H1 (cell line): Measurements from ENCODE around the gene KIAA0930. TPM values are rescaled to one million over a fixed set of nuclear protein-coding genes. Genes with fewer than 3 reads are reported as not detected.

Experiments
- CTCF ChIA-PET: fragments of 300-600 bp; sonication (Branson Sonifier 250); formaldehyde crosslinking; loops from one replicate; lab custom pipeline; 2021; ENCODE audit not compliant: partially characterized antibody; lab: Charles Lee
- POLR2A ChIA-PET: fragments of 300-600 bp; sonication (Branson Sonifier 250); formaldehyde crosslinking; loops from one replicate; lab custom pipeline; 2021; ENCODE audit warnings: inconsistent platforms; ENCODE audit not compliant: partially characterized antibody; lab: Charles Lee
- DNase-seq, 2 experiments: peaks; one replicate each; pipeline versions ENCODE4 v3.0.0 to v3.0.0-alpha.2; 2010 to 2022; ENCODE audit warnings: low spot score in 2 of 2, low read depth in 1 of 2, mixed read lengths in 1 of 2
- FAIRE-seq: peaks from 2 replicates; lab custom pipeline; 2011; peaks lifted over from hg19 to GRCh38; lab: Jason Lieb, UNC
- H2AFZ ChIP-seq: 2 replicates; pipeline ENCODE4 v1.8.1; 2012; ENCODE audit warnings: low read length, inconsistent platforms
- H2AK5ac ChIP-seq: 2 replicates; pipeline ENCODE4 v1.6.1; 2013; ENCODE audit warnings: low read depth, low read length
- H2BK120ac ChIP-seq: replicated peaks from 2 replicates; pipeline ENCODE3; 2013; ENCODE audit warnings: low read depth, low read length, inconsistent platforms
- H2BK12ac ChIP-seq: 2 replicates; pipeline ENCODE4 v1.6.1; 2013; ENCODE audit warnings: low read depth, low read length
- H2BK15ac ChIP-seq: 2 replicates; pipeline ENCODE4 v1.6.1; 2013; ENCODE audit warnings: low read length
- H2BK20ac ChIP-seq: 2 replicates; pipeline ENCODE4 v1.6.1; 2013; ENCODE audit warnings: low read length
- H2BK5ac ChIP-seq: 2 replicates; pipeline ENCODE4 v1.6.1; 2013; ENCODE audit warnings: low read depth, low read length
- H3K14ac ChIP-seq: 2 replicates; pipeline ENCODE4 v1.6.1; 2013; ENCODE audit warnings: inconsistent platforms; ENCODE audit not compliant: insufficient read length
- H3K18ac ChIP-seq: 2 replicates; pipeline ENCODE4 v1.6.1; 2013; ENCODE audit warnings: low read length; ENCODE audit errors: extremely low read depth
- H3K23ac ChIP-seq: 2 replicates; pipeline ENCODE4 v1.6.1; 2013; ENCODE audit warnings: inconsistent platforms; ENCODE audit not compliant: insufficient read length
- H3K23me2 ChIP-seq: 2 replicates; pipeline ENCODE4 v1.6.1; 2013; ENCODE audit warnings: low read depth, low read length
- H3K27ac ChIP-seq: 2 replicates; pipeline ENCODE4 v1.6.1; 2011; ENCODE audit warnings: low read depth, low read length, inconsistent platforms
- H3K27me3 ChIP-seq, 4 experiments: replicated peaks in 1 of 4; 1 replicate in 1 of 4; 2 replicates in 3 of 4; pipeline versions ENCODE4 v1.6.1 to v1.8.1; 2011 to 2013; ENCODE audit warnings: low read length in 3 of 4, mild to moderate bottlenecking in 3 of 4, inconsistent platforms in 2 of 4, mixed read lengths in 2 of 4, moderate library complexity in 1 of 4; ENCODE audit not compliant: control insufficient read depth in 3 of 4, insufficient read depth in 3 of 4; ENCODE audit errors: extremely low read depth in 1 of 4
- H3K36me3 ChIP-seq, 4 experiments: 2 replicates each; pipeline versions ENCODE4 v1.6.1 to v1.8.1; 2011 to 2013; ENCODE audit warnings: mild to moderate bottlenecking in 4 of 4, low read length in 3 of 4, moderate library complexity in 2 of 4, control low read depth in 1 of 4, inconsistent platforms in 1 of 4; ENCODE audit not compliant: insufficient read depth in 4 of 4, control insufficient read depth in 2 of 4
- H3K4ac ChIP-seq: replicated peaks from 2 replicates; pipeline ENCODE3; 2013; ENCODE audit warnings: low read length, low read depth, mixed read lengths, inconsistent platforms; ENCODE audit not compliant: insufficient read length
- H3K4me1 ChIP-seq, 4 experiments: replicated peaks in 1 of 4; 1 replicate in 1 of 4; 2 replicates in 3 of 4; pipeline versions ENCODE4 v1.6.1 to v1.8.1; 2011 to 2013; ENCODE audit warnings: low read length in 3 of 4, inconsistent platforms in 2 of 4, mixed read lengths in 1 of 4; ENCODE audit not compliant: insufficient read depth in 4 of 4, control insufficient read depth in 3 of 4
- H3K4me2 ChIP-seq, 2 experiments: 2 replicates each; pipeline versions ENCODE4 v1.6.1 to v1.8.1; 2011 to 2013; ENCODE audit warnings: low read depth in 2 of 2, low read length in 2 of 2, control low read depth in 1 of 2, inconsistent platforms in 1 of 2, mild to moderate bottlenecking in 1 of 2; ENCODE audit not compliant: insufficient read depth in 1 of 2
- H3K4me3 ChIP-seq, 4 experiments: fragments of 200-600, 300-600 bp in 1 of 4; sonication (generic), shearing (Covaris generic), sonication (Bioruptor Twin) in 1 of 4; 2 replicates each; pipeline versions ENCODE4 v1.5.1 to v1.8.1; 2011 to 2016; ENCODE audit warnings: low read length in 4 of 4, low read depth in 3 of 4, control low read depth in 2 of 4, inconsistent platforms in 2 of 4, mild to moderate bottlenecking in 2 of 4, mixed read lengths in 1 of 4, moderate library complexity in 1 of 4; ENCODE audit not compliant: insufficient read depth in 2 of 4; ENCODE audit errors: extremely low read depth in 1 of 4
- H3K56ac ChIP-seq: replicated peaks from 2 replicates; pipeline ENCODE3; 2013; ENCODE audit warnings: low read depth, mild to moderate bottlenecking, mixed read lengths, low read length, inconsistent platforms; ENCODE audit not compliant: insufficient read length
- H3K79me1 ChIP-seq: 2 replicates; pipeline ENCODE4 v1.6.1; 2013; ENCODE audit warnings: low read depth, low read length, control low read depth
- H3K79me2 ChIP-seq, 2 experiments: 2 replicates each; pipeline versions ENCODE4 v1.6.1 to v1.8.1; 2012 to 2013; ENCODE audit warnings: low read length in 2 of 2, mild to moderate bottlenecking in 2 of 2, inconsistent platforms in 1 of 2; ENCODE audit not compliant: insufficient read depth in 2 of 2, control insufficient read depth in 1 of 2
- H3K9ac ChIP-seq, 4 experiments: replicated peaks in 1 of 4; 1 replicate in 1 of 4; 2 replicates in 3 of 4; pipeline versions ENCODE4 v1.6.1 to v1.8.1; 2011 to 2013; ENCODE audit warnings: low read depth in 3 of 4, low read length in 3 of 4, control low read depth in 2 of 4, mild to moderate bottlenecking in 2 of 4, moderate library complexity in 2 of 4, inconsistent platforms in 1 of 4; ENCODE audit errors: extremely low read depth in 1 of 4
- H3K9me3 ChIP-seq, 2 experiments: 2 replicates each; pipeline versions ENCODE4 v1.6.1 to v1.8.1; 2012 to 2013; ENCODE audit warnings: mild to moderate bottlenecking in 2 of 2, moderate library complexity in 2 of 2, control low read depth in 1 of 2, inconsistent platforms in 1 of 2, low read depth in 1 of 2, low read length in 1 of 2, mixed read lengths in 1 of 2; ENCODE audit not compliant: insufficient read depth in 2 of 2
- H4K20me1 ChIP-seq, 2 experiments: replicated peaks in 1 of 2; 2 replicates each; pipeline versions ENCODE3 to v1.8.1; 2011 to 2013; ENCODE audit warnings: inconsistent platforms in 2 of 2, low read length in 2 of 2, mild to moderate bottlenecking in 1 of 2; ENCODE audit not compliant: insufficient read depth in 2 of 2, control insufficient read depth in 1 of 2
- H4K5ac ChIP-seq: 2 replicates; pipeline ENCODE4 v1.6.1; 2013; ENCODE audit warnings: low read length, low read depth, mixed read lengths, inconsistent platforms; ENCODE audit not compliant: insufficient read length
- H4K8ac ChIP-seq: 2 replicates; pipeline ENCODE4 v1.8.0; 2013; ENCODE audit warnings: mild to moderate bottlenecking, moderate library complexity, low read length, inconsistent platforms; ENCODE audit not compliant: insufficient read depth; ENCODE audit errors: extremely low read depth
- H4K91ac ChIP-seq: replicated peaks from 2 replicates; pipeline ENCODE3; 2013; ENCODE audit warnings: low read length, mixed read lengths, inconsistent platforms; ENCODE audit not compliant: insufficient read length
- ATF3 ChIP-seq: IDR thresholded peaks from 2 replicates; pipeline ENCODE4 v1.6.1; 2011; ENCODE audit warnings: low read depth, mild to moderate bottlenecking, low read length; ENCODE audit not compliant: insufficient read depth
- EGR1 ChIP-seq: IDR thresholded peaks from 2 replicates; pipeline ENCODE4 v1.6.1; 2011; ENCODE audit warnings: low read depth, low read length, borderline replicate concordance
- MAX ChIP-seq: IDR thresholded peaks from 2 replicates; pipeline ENCODE4 v1.6.1; 2012; ENCODE audit warnings: inconsistent platforms
- RXRA ChIP-seq: IDR thresholded peaks from 2 replicates; pipeline ENCODE4 v1.6.1; 2011; ENCODE audit warnings: low read depth, mild to moderate bottlenecking, low read length, moderate library complexity; ENCODE audit not compliant: insufficient read depth
- SP1 ChIP-seq: IDR thresholded peaks from 2 replicates; pipeline ENCODE4 v1.6.1; 2011; ENCODE audit warnings: low read depth, low read length
- YY1 ChIP-seq: IDR thresholded peaks from 2 replicates; pipeline ENCODE4 v1.6.1; 2011; ENCODE audit warnings: low read depth, mild to moderate bottlenecking, low read length
- WGBS, 2 experiments: shearing (Covaris generic) in 1 of 2; methylation state at CpG; one replicate each; pipeline versions ENCODE4 v1.1.6 to v1.1.7; 2013 to 2015; ENCODE audit warnings: low lambda C conversion rate in 2 of 2, mixed read lengths in 2 of 2, inconsistent platforms in 1 of 2, low coverage in 1 of 2, missing lambda C conversion rate in 1 of 2; ENCODE audit not compliant: insufficient replicate concordance in 2 of 2, insufficient coverage in 1 of 2, insufficient read length in 1 of 2; ENCODE audit errors: extremely low coverage in 1 of 2, missing lambda C conversion rate in 1 of 2; 5-methylcytosine and 5-hydroxymethylcytosine counted together
- polyA plus RNA-seq, 7 experiments: library from polyadenylated mRNA; depleted of rRNA in 3 of 7; stranded (reverse) in 5 of 7; unstranded in 2 of 7; fragments of >200 nt in 5 of 7; fragments of 200-250 nt in 2 of 7; gene quantifications; 1 replicate in 5 of 7; 2 replicates in 1 of 7; 4 replicates in 1 of 7; pipeline versions ENCODE4 v1.2.1 to v1.2.3, GENCODE V29; 2011 to 2013; ENCODE audit warnings: missing spikeins in 2 of 7, mixed read lengths in 2 of 7
- total RNA-seq: library from RNA; stranded (reverse); fragmentation: NEBNext Ultra II Directional; extraction: Animal tissue kit (Norgen Biotek cat#: 25700); gene quantifications from 2 replicates; pipeline ENCODE4 v1.2.1, GENCODE V29; 2021
- TF ChIP-seq, protein P1 (sequence below): IDR thresholded peaks from 2 replicates; pipeline ENCODE4 v1.6.1; 2011; ENCODE audit warnings: low read length, improper control_type of control experiment

KIAA0930 gene
- total and polyA plus RNA-seq, 2 of the 8 experiments (the other 6 are each of a cell fraction or from before 2014, with no cell fraction given), result 61.9 to 66.1 TPM

DNA sequence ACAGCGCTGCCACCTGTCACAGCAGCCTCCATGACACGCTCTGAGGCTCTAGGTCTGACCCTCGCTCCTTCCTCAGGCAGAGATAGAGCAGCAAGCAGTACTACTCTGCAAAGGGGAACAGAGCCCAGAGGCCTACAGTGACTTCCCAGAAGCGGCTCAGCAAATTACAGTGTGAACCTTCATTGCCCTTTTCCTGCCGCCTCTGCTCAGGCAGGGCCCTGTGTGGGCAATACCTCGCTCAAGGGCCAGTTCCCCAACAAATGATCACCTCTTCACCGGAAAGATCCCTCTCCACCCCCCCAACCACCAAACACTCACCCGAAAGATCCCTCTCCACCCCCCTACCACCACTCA is 12.3 kb downstream of the KIAA0930 start:
- Histone ChIP-seq H4K91ac (no peak overlapping the region), H4K8ac (no peak overlapping the region), H2BK15ac (no peak overlapping the region), H3K23me2 (no peaks in the 10 kb centered on the region), H3K79me1 (no peaks in the 10 kb centered on the region; the same call in 1 of the 2 replicates), H2BK12ac (no peak overlapping the region), H2AK5ac (no peak overlapping the region), H3K9ac (no peak overlapping the region), H4K5ac (no peak overlapping the region), H3K36me3 (no peaks in the 10 kb centered on the region), H3K27me3 (no peaks in the 10 kb centered on the region), H4K20me1 (peaks cover 2 to 24% of the 10 kb centered on the region in 2 experiments), H3K4me1 (peaks cover 0 to 20% (median 13%) of the 10 kb centered on the region in 4 experiments; a peak in 6 of 7 replicates), H2BK20ac (no peak overlapping the region), H2BK120ac (no peak overlapping the region), H3K4me3 (no peak overlapping the region), H3K18ac (no peak overlapping the region), H2BK5ac (no peak overlapping the region), H3K27ac (no peak overlapping the region), H3K4ac (no peak overlapping the region), H3K23ac (no peak overlapping the region), H2AFZ (no peak overlapping the region), H3K79me2 (no peaks in the 10 kb centered on the region; a peak in 1 of 4 replicates), H3K14ac (no peak overlapping the region), H3K9me3 (no peaks in the 10 kb centered on the region), H3K4me2 (no peak overlapping the region; a peak in 1 of 4 replicates), H3K56ac (no peak overlapping the region)
- DNase-seq, result no peak
- no peak for FAIRE-seq
- WGBS, 2 experiments, result 81% methylated on average over 7 of the region's 8 CpGs; no CpG with 5 or more reads in 1 of the 2 experiments
- TF ChIP-seq EGR1 (no peak), SP1 (no peak), YY1 (no peak), ATF3 (no peak), RXRA (no peak), MAX (no peak)
- TF ChIP-seq, protein P1, sequence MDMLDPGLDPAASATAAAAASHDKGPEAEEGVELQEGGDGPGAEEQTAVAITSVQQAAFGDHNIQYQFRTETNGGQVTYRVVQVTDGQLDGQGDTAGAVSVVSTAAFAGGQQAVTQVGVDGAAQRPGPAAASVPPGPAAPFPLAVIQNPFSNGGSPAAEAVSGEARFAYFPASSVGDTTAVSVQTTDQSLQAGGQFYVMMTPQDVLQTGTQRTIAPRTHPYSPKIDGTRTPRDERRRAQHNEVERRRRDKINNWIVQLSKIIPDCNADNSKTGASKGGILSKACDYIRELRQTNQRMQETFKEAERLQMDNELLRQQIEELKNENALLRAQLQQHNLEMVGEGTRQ, result no peak
- ChIA-PET POLR2A (interaction anchor here (0.7 kb wide), 1 partner anchor 20 kb away, joined by 4 read pairs; no protein-coding TSS in a partner anchor), CTCF (no interaction called here)
